SK-N-MC (cell line): ENCODE results near the gene L3MBTL4.
"Not testable (repeated sequence)": the region's sequence is repeated elsewhere in the genome, so short reads cannot be mapped to it uniquely, and the experiment has no call there.

Experiments used
- DNase-seq: peaks from one replicate; pipeline ENCODE4 v3.0.0-alpha.2; 2011; ENCODE audit warnings: low read depth, low spot score
- H3K27ac ChIP-seq: fragments of 200-600 bp; sonication (generic); 2 replicates; pipeline ENCODE4 v1.5.1; 2016; ENCODE audit warnings: mixed run types
- H3K36me3 ChIP-seq: fragments of 200-600 bp; sonication (generic); 2 replicates; pipeline ENCODE4 v1.6.1; 2017; ENCODE audit warnings: antibody characterized with exemption, low read length, mixed read lengths; ENCODE audit not compliant: insufficient read depth
- H3K4me3 ChIP-seq: fragments of 200-600 bp; sonication (generic); 2 replicates; pipeline ENCODE4 v1.5.1; 2016
- H3K9ac ChIP-seq: fragments of 200-600 bp; sonication (generic); 2 replicates; pipeline ENCODE4 v1.8.0; 2017; ENCODE audit warnings: mixed run types, mixed read lengths; ENCODE audit not compliant: insufficient read length
- H3K9me3 ChIP-seq: fragments of 200-600 bp; sonication (generic); 2 replicates; pipeline ENCODE4 v1.6.1; 2017; ENCODE audit warnings: low read depth, mild to moderate bottlenecking, antibody characterized with exemption, low read length, moderate library complexity, mixed read lengths
- EZH2 ChIP-seq: fragments of 200-600 bp; sonication (generic); IDR thresholded peaks from one replicate; pipeline ENCODE4 v1.6.1; 2017; ENCODE audit warnings: antibody characterized with exemption
- FOXP2 ChIP-seq: optimal IDR thresholded peaks from 2 replicates; pipeline ENCODE3; 2011; ENCODE audit warnings: mild to moderate bottlenecking, moderate library complexity; ENCODE audit not compliant: insufficient read depth; ENCODE audit errors: extremely low read length, control extremely low read depth
- POLR2AphosphoS5 ChIP-seq: IDR thresholded peaks from 2 replicates; pipeline ENCODE4 v1.6.1; 2012; ENCODE audit warnings: mild to moderate bottlenecking, low read depth, low read length, borderline replicate concordance

L3MBTL4 gene

GRCh38 chr18:6205706-6206105, 209.0 kb downstream of the L3MBTL4 start:
- TF ChIP-seq POLR2AphosphoS5 (no peak), EZH2 (no peak), FOXP2 (no peak)
- Histone ChIP-seq H3K4me3 (no peak overlapping the region), H3K27ac (no peak overlapping the region), H3K36me3 (no peaks in the 10 kb centered on the region), H3K9me3 (no peaks in the 10 kb centered on the region), H3K9ac (no peak overlapping the region)
- no peak for DNase-seq

DNA sequence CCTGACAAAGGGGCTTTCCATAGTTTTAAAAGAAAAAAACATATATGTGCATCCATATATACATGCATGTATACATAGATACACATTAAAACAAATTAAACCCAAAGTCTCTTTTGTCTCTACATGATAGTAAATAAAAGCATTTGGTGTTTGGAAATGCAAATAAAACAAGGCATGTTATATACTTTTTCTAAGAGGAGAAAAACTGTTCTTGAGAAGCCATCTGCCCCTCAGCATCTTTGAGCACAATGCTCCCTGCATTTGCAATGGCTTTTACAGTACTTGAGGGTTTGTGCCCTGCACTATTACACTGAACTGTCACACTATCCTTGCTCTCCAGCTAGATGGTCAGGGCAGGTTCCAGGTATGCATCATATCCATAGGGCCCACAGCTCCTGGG, 210.2 kb downstream of the L3MBTL4 start:
- no peak overlapping the region for H3K9ac ChIP-seq
- no peak for TF ChIP-seq EZH2
- TF ChIP-seq FOXP2 = no peak
- TF ChIP-seq POLR2AphosphoS5 = no peak
- H3K36me3 ChIP-seq = no peaks in the 10 kb centered on the region
- H3K4me3 ChIP-seq = no peak overlapping the region
- no peak overlapping the region for H3K27ac ChIP-seq
- H3K9me3 ChIP-seq = no peaks in the 10 kb centered on the region
- no peak for DNase-seq

- DNase-seq = no peak
- no peaks in the 10 kb centered on the region for H3K36me3 ChIP-seq
- no peak for TF ChIP-seq FOXP2
- no peak for TF ChIP-seq POLR2AphosphoS5
- TF ChIP-seq EZH2 = no peak
- H3K9ac ChIP-seq = no peak overlapping the region
- H3K27ac ChIP-seq = no peak overlapping the region
- H3K9me3 ChIP-seq = no peaks in the 10 kb centered on the region
- no peak overlapping the region for H3K4me3 ChIP-seq
Observed at GRCh38 chr18:6203791-6204190, 210.9 kb downstream of the L3MBTL4 start.

GRCh38 chr18:6202861-6203260, 211.8 kb downstream of the L3MBTL4 start:
- no peak for DNase-seq
- no peaks in the 10 kb centered on the region for H3K9me3 ChIP-seq
- no peak overlapping the region for H3K27ac ChIP-seq
- no peak for TF ChIP-seq FOXP2
- TF ChIP-seq EZH2 = no peak
- no peak for TF ChIP-seq POLR2AphosphoS5
- H3K9ac ChIP-seq = no peak overlapping the region
- H3K4me3 ChIP-seq = no peak overlapping the region
- no peaks in the 10 kb centered on the region for H3K36me3 ChIP-seq

DNA sequence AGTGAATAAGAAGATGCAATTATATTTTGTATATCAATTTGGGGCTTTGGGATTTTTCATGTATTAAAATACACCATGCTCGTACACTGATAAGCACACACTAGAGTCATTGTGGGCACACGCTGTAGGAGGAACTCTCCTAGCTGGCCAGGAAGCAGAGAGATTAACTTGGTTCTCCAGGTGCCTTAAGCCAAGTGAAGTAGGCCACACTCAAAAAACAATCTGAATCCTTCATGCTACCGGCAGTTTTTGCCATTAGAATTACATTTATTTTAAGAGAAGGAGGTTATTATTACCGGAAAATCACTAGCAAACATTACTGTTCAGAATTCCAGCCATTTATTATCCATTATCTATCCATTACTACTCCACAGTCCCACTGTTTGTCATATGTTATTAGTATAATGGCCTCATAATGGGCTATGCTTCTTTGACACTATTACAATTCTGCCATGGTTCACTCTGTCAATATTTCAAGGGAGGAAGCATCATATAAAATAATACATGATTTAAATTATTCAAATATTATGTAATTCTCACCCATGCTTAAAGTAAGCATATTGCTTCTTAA, 214.4 kb downstream of the L3MBTL4 start:
- Histone ChIP-seq H3K9me3 (no peaks in the 10 kb centered on the region), H3K27ac (no peak overlapping the region), H3K9ac (no peak overlapping the region), H3K36me3 (no peaks in the 10 kb centered on the region), H3K4me3 (no peak overlapping the region)
- DNase-seq = no peak
- TF ChIP-seq POLR2AphosphoS5 = no peak
- no peak for TF ChIP-seq EZH2
- TF ChIP-seq FOXP2 = no peak

GRCh38 chr18:6199777-6200176, 214.9 kb downstream of the L3MBTL4 start:
- no peaks in the 10 kb centered on the region for H3K9me3 ChIP-seq
- no peaks in the 10 kb centered on the region for H3K36me3 ChIP-seq
- no peak overlapping the region for H3K27ac ChIP-seq
- no peak overlapping the region for H3K9ac ChIP-seq
- TF ChIP-seq POLR2AphosphoS5 (no peak), EZH2 (no peak), FOXP2 (no peak)
- DNase-seq = no peak
- H3K4me3 ChIP-seq = no peak overlapping the region

DNA sequence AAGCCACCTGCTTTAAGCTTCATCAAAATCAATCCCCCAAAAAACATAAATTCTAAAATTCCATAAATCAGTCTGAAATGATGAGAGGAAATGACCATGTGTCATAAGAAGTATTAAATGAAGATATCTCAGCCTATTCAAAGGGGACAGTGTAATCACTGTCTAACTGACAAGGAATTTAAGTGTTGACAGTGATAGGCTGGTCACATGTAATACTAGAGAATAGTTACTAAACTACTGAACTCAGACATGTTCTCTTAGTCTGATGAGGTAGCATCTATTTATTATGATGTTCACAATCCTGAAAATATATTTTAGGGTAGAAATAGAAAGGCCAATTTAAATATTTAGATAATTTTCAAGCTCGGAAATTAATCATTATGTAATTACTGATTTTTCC, 216.1 kb downstream of the L3MBTL4 start:
- Histone ChIP-seq H3K9me3 (no peaks in the 10 kb centered on the region), H3K36me3 (no peaks in the 10 kb centered on the region), H3K27ac (no peak overlapping the region), H3K9ac (no peak overlapping the region), H3K4me3 (no peak overlapping the region)
- TF ChIP-seq POLR2AphosphoS5 = no peak
- no peak for TF ChIP-seq FOXP2
- DNase-seq = no peak

GRCh38 chr18:6194640-6195039, 220.1 kb downstream of the L3MBTL4 start:
- Histone ChIP-seq H3K4me3 (no peak overlapping the region), H3K36me3 (no peaks in the 10 kb centered on the region), H3K27ac (no peak overlapping the region), H3K9me3 (no peaks in the 10 kb centered on the region), H3K9ac (no peak overlapping the region)
- TF ChIP-seq FOXP2 = no peak
- TF ChIP-seq EZH2 = no peak
- TF ChIP-seq POLR2AphosphoS5 = no peak
- DNase-seq = no peak

- not testable (repeated sequence) for H3K36me3 ChIP-seq, DNase-seq, H3K9me3 ChIP-seq, H3K4me3 ChIP-seq, H3K9ac ChIP-seq, H3K27ac ChIP-seq
Observed at GRCh38 chr18:6185782-6186181, 228.9 kb downstream of the L3MBTL4 start.
